Glomerular visceral epithelial cell (primary cell): ENCODE results near the gene HAS3.
A peak's percentile ranks its signal among the peaks of the same experiment; 100 is the strongest.

Experiments
- DNase-seq: peaks from one replicate; pipeline ENCODE4 v3.0.0-alpha.2; 2016; ENCODE audit errors: extremely low spot score

The HAS3 gene, protein sequence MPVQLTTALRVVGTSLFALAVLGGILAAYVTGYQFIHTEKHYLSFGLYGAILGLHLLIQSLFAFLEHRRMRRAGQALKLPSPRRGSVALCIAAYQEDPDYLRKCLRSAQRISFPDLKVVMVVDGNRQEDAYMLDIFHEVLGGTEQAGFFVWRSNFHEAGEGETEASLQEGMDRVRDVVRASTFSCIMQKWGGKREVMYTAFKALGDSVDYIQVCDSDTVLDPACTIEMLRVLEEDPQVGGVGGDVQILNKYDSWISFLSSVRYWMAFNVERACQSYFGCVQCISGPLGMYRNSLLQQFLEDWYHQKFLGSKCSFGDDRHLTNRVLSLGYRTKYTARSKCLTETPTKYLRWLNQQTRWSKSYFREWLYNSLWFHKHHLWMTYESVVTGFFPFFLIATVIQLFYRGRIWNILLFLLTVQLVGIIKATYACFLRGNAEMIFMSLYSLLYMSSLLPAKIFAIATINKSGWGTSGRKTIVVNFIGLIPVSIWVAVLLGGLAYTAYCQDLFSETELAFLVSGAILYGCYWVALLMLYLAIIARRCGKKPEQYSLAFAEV

DNA sequence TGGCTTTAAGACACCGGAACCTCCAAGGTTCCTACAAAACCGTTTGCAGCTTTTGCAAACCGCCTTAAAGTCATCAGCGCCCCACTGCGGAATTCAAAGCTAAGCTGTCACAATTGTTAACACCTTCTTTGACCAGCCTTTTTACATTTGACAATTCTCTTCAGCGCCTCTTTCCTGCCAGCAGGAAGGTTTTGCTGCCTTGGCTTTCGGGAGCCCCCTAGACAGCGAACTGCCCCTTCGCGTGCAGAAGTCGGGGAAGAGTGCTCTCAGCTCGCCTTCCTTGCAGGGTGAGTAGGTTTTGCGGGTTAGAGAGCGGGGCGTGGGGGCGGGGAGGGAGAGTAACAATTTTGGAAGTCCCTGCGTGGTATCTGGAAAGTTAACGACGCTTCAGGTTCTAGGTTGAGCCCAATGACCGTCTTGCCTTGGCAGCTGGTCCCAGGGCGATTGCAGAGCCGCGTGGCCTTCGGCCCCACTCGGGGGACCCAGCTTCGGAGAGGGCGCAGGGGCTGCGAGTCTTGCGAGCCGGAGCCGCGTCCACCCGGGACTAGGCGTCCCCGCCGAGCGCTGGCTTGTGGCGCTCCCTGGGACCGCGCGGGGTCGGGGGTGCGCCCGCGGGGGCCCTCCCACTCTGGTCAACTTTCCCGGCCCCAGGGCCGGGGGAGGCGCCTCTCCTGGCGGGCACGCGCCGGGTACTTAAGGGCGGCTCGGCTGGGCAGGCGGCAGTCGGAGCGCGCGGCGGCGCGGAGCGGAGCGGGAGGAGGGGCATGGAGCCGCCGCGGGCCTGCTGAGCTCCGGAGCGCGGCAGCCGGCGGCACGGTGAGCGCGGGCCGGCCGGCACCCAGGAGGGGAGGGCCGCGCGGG, at the start of gene HAS3:
HAS3 (plus strand) TSS at position 153 of the 861 bp plus-strand sequence. CDS start 3,743 bp downstream, outside the sequence.
- DNase-seq = peak; percentile 80

DNA sequence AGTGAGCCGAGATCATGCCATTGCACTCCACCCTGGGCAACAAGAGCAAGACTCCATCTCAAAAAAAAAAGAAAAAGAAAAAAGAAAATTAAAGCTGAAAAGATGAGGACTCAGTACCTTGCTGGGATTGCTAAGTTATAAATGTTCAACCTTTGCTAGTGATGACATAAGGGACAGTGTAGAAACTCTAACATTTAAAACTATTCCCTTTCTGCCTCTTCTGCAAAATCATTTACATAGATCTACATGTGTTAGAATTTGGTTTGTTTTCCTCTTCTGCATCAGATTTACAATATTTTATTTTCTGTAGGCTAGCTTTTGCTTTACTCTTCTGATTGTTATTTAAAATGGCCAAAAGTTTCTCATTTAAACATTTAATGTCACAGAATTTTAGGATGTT, 49.5 kb upstream of the HAS3 start:
- DNase-seq = no peak

DNA sequence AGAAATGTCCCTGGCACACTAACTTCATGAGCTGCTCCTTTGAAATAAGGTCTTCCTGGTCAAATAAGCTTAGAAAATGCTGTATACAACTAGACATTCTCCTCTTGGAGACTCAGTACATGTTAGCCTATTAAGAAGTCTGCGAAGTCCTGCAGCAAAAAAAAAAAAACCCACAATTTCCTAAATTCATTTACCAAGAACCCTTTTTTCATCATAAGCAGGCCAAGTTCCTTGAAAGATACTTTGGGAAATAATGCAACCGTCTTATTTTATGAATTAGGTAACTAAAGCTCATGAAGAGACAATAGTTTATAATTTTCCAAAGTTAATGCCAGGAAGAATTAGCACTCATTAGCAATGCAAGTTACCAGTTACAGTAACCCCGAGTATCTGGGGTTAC, 49.0 kb upstream of the HAS3 start:
- no peak for DNase-seq

DNA sequence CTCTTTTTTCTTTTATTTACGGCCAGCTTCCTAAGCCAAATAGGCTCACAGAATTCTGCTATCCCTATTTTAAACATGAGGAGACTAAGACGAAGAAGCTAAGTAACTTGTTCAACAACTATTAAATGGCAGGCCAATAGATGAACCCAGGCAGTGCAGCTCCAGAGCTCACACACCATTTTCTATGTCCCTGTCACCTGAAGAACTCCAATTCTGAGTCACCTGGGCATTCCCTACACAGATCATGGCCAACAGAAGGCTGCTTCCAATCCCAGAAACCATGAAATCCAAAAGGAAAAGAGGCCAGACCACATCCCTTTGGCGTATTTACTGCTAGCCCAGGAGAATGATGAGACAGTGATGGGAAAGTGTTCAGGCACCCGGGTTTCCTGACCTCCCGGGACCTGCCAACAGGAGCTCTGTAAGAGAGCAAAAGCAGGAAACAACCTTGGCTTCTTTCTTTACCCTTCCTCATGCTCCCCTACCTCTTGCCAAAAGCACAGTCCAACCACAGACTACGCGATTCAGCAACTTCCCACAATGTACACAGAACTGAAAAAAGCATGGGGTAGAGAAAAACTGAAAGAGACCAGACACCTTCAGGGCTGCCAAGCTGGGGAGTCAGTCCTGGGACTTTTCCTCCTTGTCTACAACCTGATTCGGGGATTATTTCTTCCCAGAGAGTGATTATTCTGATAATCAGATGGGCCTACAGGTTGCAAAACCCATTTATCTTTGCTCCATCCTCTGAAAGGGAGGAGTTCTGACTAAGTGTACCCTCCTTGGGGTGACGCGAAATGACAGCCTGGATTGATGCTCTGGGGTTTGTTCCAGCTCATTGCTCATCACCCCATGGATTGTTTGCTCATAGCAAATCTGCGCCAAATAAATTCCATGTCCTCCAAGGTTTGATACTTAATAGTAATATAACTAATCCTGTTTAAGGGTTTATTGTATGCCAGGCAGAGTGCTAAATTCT, 47.8 kb upstream of the HAS3 start:
- peak; percentile 87 for DNase-seq

DNA sequence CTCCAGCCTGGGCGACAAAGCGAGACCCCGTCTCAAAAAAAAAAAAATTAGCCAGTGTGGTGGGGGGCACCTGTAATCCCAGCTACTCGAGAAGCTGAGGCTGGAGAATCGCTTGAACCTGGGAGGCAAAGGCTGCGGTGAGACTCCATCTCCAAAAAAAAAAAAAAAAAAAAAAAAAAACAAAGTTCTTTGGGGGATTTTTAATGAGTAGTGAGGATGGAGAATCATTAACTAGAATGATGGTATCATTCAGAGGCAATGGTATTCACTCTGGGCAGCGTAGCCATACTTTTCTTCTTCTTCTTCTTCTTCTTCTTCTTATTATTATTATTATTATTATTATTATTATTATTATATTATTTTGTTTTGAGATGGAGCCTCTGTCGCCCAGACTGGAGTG, 42.0 kb upstream of the HAS3 start:
- peak; percentile 38 for DNase-seq

DNA sequence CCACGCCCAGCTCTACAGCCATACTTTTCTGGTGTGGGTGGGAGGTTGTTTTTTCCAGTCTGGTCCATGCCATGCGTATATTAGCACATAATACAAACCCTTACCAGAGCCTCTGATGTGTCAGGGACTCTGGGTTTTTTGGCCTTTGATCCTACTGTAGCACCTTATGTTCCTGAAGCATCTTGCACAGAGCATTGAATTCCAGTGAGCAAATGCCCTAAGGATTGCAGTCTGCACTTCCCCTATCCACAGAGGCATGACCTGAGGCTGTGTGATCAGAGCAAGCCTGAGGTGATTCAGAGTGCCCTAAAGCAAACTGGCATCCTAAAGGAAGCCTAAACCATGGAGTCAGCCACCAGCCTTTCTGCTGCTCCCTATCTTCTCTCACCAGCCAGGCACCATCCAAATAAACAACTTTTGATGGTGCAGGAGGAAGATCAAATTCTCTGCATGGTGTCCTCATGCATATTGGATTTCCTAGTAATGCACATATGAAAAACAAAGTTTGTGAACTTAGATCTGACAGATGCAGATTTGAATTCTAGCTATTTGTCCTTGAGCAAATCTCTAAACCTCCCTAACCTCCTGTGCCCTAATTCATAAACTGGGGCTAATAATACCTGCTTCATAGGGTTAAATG, 41.2 kb upstream of the HAS3 start:
- DNase-seq = peak; percentile 63

DNA sequence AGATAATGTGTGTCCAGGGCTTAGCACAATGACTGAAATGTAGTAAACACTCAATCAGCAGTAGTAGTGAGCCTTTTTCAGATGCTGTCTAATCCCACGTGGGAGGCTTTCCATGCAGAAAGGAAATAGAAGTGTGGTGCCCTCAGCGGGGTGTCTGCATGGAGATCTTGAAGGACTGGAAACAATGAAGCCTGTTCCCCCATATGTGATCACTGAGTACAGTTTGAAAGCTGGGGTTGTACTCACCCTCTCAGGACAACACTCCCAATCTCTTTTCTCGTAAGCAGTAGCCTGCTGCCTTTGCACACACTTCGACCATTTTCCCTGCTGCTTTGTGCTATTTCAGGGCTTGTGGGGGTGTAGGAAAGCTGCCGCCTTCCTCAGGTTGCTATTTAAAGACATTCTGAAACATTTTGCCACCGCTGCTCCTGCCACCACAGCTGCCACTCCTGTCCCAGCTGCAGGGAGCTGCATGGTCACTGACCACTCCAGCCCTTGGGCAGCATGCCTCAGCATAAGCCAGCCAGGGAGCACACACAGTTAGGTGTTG, 40.6 kb upstream of the HAS3 start:
- DNase-seq = no peak

DNA sequence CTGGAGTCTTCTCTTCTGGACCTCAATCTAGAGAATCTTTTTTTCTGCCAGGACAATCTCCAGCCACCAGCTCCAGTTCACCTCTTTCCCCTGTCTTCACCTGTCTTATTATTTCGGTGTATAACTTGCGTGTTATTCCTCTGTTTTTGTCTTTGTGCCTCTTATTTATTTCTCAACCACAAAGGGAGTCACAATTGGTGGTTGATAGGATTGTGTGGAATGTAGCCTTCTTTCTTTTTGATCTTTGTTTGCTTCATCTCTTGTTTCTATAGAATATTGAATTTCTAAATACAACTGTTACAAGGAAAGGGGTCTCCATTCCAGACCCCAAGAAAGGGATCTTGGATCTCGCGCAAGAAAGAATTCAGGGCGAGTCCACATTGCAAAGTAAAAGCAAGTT, 35.9 kb upstream of the HAS3 start:
- DNase-seq = no peak

DNA sequence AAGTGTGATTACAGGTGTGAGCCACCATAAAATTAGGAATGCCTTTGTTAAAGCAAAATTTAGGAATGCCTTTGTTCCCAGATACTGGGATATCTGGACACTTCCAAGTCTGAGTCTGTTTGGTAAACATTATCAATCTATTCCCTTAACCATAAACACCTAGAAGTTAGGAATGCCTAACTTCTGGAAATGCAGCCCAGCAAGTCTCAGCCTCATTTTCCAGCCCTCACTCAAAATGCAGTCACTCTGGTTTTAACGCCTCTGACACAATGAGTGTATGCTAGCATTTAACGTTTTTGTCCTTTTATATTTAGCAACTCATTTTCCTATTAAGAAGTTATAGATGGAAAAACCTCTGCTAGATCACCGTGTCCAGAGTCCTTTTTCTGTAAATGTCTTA, 34.4 kb upstream of the HAS3 start:
- DNase-seq = no peak

DNA sequence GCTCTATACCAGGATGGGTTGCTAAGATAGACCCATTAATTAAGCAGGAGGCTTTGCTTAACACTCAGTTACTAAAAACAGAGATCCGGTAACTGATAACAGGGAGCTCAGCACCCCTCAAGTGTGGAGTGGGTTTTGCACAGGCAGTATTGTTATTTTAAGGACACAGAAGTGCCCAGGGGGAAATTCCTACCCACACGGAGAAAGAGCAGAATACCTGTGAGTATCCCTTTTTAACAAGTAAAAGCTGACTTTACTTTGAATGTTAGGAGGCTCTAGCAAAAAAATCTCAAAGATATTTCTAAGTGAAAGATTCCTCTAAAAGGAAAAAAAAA, 32.8 kb upstream of the HAS3 start:
- DNase-seq = no peak

DNA sequence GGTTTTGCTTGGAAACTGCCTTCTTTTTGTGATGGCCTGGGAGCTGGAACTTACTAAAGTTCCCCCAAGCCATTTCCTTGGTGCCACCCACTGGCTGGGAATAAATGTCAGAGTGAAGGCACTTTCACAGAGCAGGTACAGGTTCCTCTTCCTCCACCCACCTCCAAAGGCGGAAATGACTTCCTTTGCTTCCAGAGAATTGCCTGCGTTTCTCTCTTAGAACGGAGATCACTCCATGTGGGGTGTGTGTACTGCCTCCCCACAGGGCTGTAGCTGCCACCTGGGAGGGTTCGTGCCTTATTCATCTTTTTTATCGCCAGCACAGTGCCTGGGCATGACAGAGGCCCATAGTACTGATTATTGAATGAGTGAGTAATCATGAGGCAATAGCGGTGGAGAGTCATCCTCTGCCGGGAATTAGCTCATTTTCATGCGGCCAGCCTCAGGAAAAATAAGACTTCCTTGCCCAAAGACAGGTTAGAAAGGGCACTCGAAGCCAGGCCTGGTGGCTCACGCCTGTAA, 32.2 kb upstream of the HAS3 start:
- DNase-seq = peak; percentile 93

DNA sequence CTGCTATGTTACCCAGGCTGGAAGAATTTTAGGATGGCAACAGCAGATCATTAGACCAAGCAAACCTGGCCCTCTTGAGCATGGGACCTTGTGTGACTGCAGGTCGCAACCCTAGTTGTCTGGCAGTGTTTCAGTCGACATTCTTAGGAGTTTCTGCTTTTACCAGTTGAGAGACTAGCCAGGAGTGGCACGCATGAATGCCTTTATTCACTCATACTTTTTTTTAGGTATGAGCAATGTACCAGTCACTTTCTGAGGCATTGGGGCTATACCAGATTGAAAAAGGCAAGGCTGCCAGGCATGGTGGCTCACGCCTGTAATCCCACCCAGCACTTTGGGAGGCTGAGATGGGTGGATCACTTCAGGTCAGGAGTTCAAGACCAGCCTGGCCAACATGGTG, 28.2 kb upstream of the HAS3 start:
- peak; percentile 87 for DNase-seq

DNA sequence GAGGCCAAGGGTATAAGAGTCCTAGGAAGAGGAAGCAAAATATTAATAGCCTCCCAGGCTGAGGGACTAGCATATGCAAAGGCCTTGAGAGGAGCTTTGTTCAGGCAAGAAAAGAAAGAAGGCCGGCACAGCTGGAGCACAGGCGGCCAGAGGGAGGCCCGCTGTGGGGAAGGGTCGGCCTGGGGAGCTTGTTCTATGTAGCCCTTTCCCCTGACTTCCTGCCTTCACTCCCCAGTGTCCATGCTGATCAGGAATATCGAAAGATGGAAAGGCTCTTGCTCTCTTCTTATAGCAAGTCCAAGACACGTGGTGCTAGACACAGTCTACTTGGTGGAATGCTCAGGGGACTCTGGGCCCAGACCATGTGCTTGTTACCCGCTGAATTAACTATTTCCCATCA, 27.4 kb upstream of the HAS3 start:
- no peak for DNase-seq

DNA sequence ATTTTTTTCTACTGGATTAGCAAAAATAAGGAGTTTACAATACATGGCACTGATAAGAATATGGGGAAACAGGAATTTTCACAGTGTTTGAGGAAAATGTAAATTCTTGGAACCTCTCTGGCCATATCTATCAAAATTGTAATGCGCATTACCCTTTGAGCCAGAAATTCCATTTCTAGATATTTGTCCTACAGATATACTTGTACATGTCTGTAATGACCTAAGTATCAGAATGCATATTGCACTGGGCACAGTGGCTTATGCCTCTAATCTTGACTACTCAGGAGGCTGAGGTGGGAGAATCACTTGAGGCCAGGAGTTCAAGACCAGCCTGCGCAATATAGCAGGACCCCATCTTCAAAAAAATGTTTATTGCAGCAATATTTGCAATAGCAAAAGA, 25.8 kb upstream of the HAS3 start:
- no peak for DNase-seq

DNA sequence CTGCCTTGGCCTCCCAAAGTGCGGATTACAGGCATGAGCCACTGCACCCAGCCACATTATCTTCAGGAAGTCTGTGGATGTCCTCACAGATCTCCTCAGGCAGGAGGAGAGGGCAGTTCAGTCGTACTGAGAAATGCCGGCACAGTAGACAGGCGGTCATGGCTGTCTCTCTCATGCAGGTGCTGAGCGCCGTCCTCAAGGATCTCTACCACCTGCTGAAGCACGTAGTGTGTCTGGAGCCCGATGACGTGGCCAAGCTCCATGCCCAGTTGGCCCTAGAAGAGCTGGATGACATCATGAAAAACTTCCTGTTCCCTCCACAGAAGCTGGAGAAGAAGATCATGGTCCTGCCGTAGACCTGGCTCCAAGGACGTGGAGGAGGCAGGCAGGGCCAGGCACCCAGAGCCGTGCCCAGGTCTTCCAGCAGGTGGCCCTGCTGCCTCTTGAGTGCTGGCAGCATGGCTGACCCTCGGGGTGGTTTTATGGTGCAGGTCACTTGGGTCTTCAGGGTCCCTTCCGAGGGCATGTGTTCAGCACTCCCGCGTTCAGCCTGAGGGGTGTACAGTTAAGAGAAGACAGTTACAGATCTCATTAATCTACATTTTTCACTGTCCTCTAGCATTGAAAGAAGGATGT, 22.0 kb upstream of the HAS3 start:
- no peak for DNase-seq

DNA sequence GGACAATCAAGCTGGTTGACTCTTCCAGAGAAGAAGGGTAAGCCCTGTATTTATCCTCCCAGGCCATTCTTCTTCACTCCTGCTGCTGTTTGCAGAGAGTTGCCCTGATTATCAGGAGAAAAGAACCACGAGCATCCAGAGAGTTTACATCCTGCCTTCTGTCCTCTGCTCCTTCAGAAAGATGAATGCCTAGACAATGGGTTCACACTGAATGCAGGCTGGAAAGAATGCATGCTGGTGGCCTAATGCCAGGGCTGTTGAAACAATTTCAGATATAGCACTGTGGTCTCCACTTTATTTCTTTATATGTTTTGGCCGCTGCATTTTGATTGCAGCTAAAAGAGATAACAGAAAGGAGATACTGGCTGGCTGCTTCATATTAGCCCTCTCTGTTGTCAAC, 21.2 kb upstream of the HAS3 start:
- DNase-seq = no peak

DNA sequence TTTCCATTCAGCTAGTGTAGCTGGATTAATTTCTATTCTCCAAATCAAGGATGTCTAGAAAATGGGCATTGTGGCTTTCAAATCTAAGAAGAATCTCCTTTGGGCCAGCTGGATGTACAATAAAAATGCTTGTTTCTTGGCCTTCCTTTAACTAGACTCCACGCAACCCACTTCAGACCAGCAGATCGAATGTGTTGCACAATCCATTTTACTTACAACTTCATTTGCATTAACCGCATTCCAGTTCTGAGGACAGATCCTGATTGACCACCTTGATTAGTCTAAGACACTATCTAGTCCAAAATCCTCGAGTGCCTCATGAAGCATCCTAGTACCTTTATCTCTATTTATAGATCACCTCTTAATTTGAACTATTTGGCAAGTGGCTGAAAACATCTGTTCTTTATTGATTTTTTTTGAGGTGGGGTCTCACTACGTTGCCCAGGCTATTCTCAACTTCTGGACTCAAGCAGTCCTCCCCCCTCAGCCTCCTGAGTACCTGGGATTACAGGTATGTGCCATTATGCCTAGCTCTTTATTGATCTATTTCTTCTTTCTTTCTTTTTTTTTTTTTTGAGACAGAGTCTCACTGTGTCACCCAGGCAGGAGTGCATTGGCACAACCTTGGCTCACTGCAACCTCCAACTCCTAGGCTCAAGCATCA, 20.3 kb upstream of the HAS3 start:
- DNase-seq = no peak

DNA sequence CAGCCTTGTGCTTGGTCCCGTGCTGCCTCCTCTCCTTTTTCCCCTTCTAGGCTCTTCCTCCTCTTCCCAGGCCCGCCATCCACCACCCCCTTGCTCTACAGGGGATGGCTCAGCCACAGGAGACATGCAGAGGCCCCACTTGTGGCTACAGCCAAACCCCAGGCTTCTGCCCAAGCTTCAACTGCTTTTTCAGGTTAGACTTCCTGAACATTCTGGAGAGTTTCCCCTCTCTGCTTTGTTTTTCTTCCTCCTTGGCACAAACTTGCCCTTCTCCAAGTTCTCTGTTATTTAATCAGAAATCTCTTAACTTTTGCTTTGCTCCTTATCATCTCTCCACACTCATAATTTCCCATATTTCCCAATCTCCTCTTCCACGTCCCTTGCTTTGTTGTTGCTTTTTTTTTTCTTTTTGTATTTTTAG, 18.3 kb upstream of the HAS3 start:
- DNase-seq = no peak

DNA sequence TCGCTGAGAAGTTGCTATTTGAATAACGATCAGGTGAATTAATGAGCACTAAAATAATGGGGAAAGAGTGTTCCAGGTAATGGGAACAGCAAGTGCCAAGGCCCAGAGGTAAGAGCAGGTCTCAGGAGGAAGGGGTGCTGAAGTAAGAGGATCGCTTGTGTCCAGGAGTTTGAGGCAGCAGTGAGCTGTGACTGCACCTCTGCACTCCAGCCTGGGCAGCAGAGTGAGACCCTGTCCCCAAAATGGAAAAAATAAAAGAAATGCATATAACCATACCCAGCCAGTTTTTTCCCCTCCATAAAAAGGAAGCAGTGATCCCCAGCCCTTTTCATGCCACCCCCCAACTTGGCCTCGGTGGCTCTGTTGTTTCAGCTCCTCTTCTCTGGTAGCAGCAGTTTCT, 16.8 kb upstream of the HAS3 start:
- DNase-seq = no peak
